HEK293 (cell line): ENCODE data around the gene TBC1D9B.

Experiments used
- CTCF ChIA-PET: fragments of 350-600 bp; formaldehyde crosslinking; extraction: SDS; loops from one replicate; lab custom pipeline; 2021; ENCODE audit warnings: antibody characterized with exemption; lab: Yijun Ruan, JAX
- POLR2A ChIA-PET: fragments of 300-600 bp; formaldehyde crosslinking; extraction: SDS; loops from one replicate; lab custom pipeline; 2020; ENCODE audit warnings: antibody characterized with exemption, inconsistent platforms; lab: Yijun Ruan, JAX
- H3K27ac ChIP-seq: fragments of 200-500 bp; sonication (Bioruptor generic); 2 replicates; pipeline ENCODE4 v1.5.1; 2014; ENCODE audit warnings: low read depth, low read length, control low read depth, inconsistent platforms; ENCODE audit errors: extremely low read depth
- H3K36me3 ChIP-seq, 2 experiments: fragments of 200-500 bp in 1 of 2; sonication (Bioruptor generic) in 1 of 2; 1 replicate in 1 of 2; 2 replicates in 1 of 2; pipeline ENCODE4 v1.5.1; 2014 to 2017; ENCODE audit warnings: inconsistent platforms in 2 of 2, low read length in 2 of 2; ENCODE audit not compliant: control insufficient read depth in 2 of 2, insufficient read depth in 1 of 2
- H3K4me1 ChIP-seq: fragments of 200-500 bp; sonication (Bioruptor generic); 2 replicates; pipeline ENCODE4 v1.5.1; 2014; ENCODE audit warnings: mild to moderate bottlenecking, low read length, inconsistent platforms; ENCODE audit not compliant: control insufficient read depth, insufficient read depth
- H3K4me3 ChIP-seq: 2 replicates; pipeline ENCODE4 v1.5.1; 2011; ENCODE audit warnings: low read depth, mild to moderate bottlenecking, control low read depth, low read length, moderate library complexity
- H3K9me3 ChIP-seq: fragments of 200-500 bp; sonication (Bioruptor generic); 2 replicates; pipeline ENCODE4 v1.5.1; 2014; ENCODE audit warnings: low read depth, low read length, inconsistent platforms; ENCODE audit not compliant: control insufficient read depth, insufficient read depth
- CTCF ChIP-seq: fragments of 450-650 bp; formaldehyde crosslinking; IDR thresholded peaks from 2 replicates; pipeline ENCODE4 v1.5.1; 2016; ENCODE audit warnings: missing biosample characterization, missing genetic modification characterization
- GLI4 ChIP-seq: fragments of 450-650 bp; formaldehyde crosslinking; IDR thresholded peaks from 2 replicates; pipeline ENCODE4 v1.5.1; 2016; ENCODE audit warnings: missing biosample characterization, missing genetic modification characterization
- HOXA7 ChIP-seq: sonication (generic); formaldehyde crosslinking; IDR thresholded peaks from 2 replicates; pipeline ENCODE4 v1.8.1; 2022; ENCODE audit warnings: missing genetic modification reagents, borderline replicate concordance
- HOXC10 ChIP-seq: sonication (generic); formaldehyde crosslinking; IDR thresholded peaks from 2 replicates; pipeline ENCODE4 v1.8.1; 2023; ENCODE audit warnings: mild to moderate bottlenecking, missing genetic modification reagents
- ZBTB20 ChIP-seq: fragments of 450-650 bp; formaldehyde crosslinking; IDR thresholded peaks from 2 replicates; pipeline ENCODE4 v1.5.1; 2016; ENCODE audit warnings: missing biosample characterization, missing genetic modification characterization
- ZBTB48 ChIP-seq: fragments of 450-650 bp; formaldehyde crosslinking; IDR thresholded peaks from 2 replicates; pipeline ENCODE4 v1.5.1; 2016; ENCODE audit warnings: missing biosample characterization, missing genetic modification characterization
- ZNF133 ChIP-seq: fragments of 450-650 bp; formaldehyde crosslinking; IDR thresholded peaks from 2 replicates; pipeline ENCODE4 v1.5.1; 2016; ENCODE audit warnings: missing biosample characterization, missing genetic modification characterization
- ZNF292 ChIP-seq: fragments of 450-650 bp; formaldehyde crosslinking; IDR thresholded peaks from 2 replicates; pipeline ENCODE4 v1.5.1; 2016; ENCODE audit warnings: low read depth, missing biosample characterization, missing genetic modification characterization, borderline replicate concordance
- ZNF510 ChIP-seq: fragments of 450-650 bp; formaldehyde crosslinking; IDR thresholded peaks from 2 replicates; pipeline ENCODE4 v1.5.1; 2018; ENCODE audit warnings: mild to moderate bottlenecking, missing genetic modification characterization, missing biosample characterization; ENCODE audit not compliant: insufficient replicate concordance
- ZNF521 ChIP-seq: fragments of 450-650 bp; formaldehyde crosslinking; IDR thresholded peaks from 2 replicates; pipeline ENCODE4 v1.5.1; 2017; ENCODE audit warnings: missing biosample characterization, mild to moderate bottlenecking, missing genetic modification characterization
- ZNF544 ChIP-seq: fragments of 450-650 bp; formaldehyde crosslinking; IDR thresholded peaks from 2 replicates; pipeline ENCODE4 v1.5.0; 2017; ENCODE audit warnings: missing biosample characterization, missing genetic modification characterization
- ZNF548 ChIP-seq: fragments of 450-650 bp; formaldehyde crosslinking; IDR thresholded peaks from 2 replicates; pipeline ENCODE4 v1.5.1; 2016; ENCODE audit warnings: missing biosample characterization, missing genetic modification characterization
- ZNF610 ChIP-seq: fragments of 450-650 bp; formaldehyde crosslinking; IDR thresholded peaks from 2 replicates; pipeline ENCODE4 v1.5.1; 2016; ENCODE audit warnings: missing biosample characterization, missing genetic modification characterization, borderline replicate concordance
- ZNF692 ChIP-seq: fragments of 450-650 bp; formaldehyde crosslinking; IDR thresholded peaks from 2 replicates; pipeline ENCODE4 v1.5.1; 2016; ENCODE audit warnings: missing biosample characterization, missing genetic modification characterization
- TF ChIP-seq, protein P1 (sequence below): fragments of 450-650 bp; formaldehyde crosslinking; IDR thresholded peaks from 2 replicates; pipeline ENCODE4 v1.5.1; 2017; ENCODE audit warnings: missing biosample characterization, missing genetic modification characterization
- TF ChIP-seq, protein P2 (sequence below): fragments of 450-650 bp; formaldehyde crosslinking; IDR thresholded peaks from 2 replicates; pipeline ENCODE4 v1.5.1; 2016; ENCODE audit warnings: missing biosample characterization, missing genetic modification characterization
- TF ChIP-seq, protein P3 (sequence below): fragments of 450-650 bp; formaldehyde crosslinking; IDR thresholded peaks from 2 replicates; pipeline ENCODE4 v1.5.1; 2016; ENCODE audit warnings: missing biosample characterization, missing genetic modification characterization
- TF ChIP-seq, protein P4 (sequence below): fragments of 450-650 bp; formaldehyde crosslinking; IDR thresholded peaks from 2 replicates; pipeline ENCODE4 v1.5.1; 2016; ENCODE audit warnings: missing biosample characterization, missing genetic modification characterization

Gene TBC1D9B

GRCh38 chr5:179880848-179881590 is 26.7 kb downstream of the TBC1D9B start (continued):
- no peak for TF ChIP-seq CTCF (tag by site-specific recombination)
- no peak for TF ChIP-seq ZNF510
- TF ChIP-seq, protein P1, sequence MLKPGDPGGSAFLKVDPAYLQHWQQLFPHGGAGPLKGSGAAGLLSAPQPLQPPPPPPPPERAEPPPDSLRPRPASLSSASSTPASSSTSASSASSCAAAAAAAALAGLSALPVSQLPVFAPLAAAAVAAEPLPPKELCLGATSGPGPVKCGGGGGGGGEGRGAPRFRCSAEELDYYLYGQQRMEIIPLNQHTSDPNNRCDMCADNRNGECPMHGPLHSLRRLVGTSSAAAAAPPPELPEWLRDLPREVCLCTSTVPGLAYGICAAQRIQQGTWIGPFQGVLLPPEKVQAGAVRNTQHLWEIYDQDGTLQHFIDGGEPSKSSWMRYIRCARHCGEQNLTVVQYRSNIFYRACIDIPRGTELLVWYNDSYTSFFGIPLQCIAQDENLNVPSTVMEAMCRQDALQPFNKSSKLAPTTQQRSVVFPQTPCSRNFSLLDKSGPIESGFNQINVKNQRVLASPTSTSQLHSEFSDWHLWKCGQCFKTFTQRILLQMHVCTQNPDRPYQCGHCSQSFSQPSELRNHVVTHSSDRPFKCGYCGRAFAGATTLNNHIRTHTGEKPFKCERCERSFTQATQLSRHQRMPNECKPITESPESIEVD (tag by site-specific recombination): no peak
- no peak for TF ChIP-seq ZNF521 (tag by site-specific recombination)
- no peak for TF ChIP-seq ZNF692 (tag by site-specific recombination)
- TF ChIP-seq, protein P2, sequence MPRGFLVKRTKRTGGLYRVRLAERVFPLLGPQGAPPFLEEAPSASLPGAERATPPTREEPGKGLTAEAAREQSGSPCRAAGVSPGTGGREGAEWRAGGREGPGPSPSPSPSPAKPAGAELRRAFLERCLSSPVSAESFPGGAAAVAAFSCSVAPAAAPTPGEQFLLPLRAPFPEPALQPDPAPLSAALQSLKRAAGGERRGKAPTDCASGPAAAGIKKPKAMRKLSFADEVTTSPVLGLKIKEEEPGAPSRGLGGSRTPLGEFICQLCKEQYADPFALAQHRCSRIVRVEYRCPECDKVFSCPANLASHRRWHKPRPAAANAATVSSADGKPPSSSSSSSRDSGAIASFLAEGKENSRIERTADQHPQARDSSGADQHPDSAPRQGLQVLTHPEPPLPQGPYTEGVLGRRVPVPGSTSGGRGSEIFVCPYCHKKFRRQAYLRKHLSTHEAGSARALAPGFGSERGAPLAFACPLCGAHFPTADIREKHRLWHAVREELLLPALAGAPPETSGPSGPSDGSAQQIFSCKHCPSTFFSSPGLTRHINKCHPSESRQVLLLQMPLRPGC (tag by site-specific recombination): no peak
- TF ChIP-seq, all 188 proteins: peak for 0

- Histone ChIP-seq H3K4me3 (no peak overlapping the region), H3K9me3 (no peaks in the 10 kb centered on the region; the same call in 1 of the 2 replicates), H3K36me3 (peaks cover 28 to 88% of the 10 kb centered on the region in 2 experiments), H3K4me1 (no peaks in the 10 kb centered on the region), H3K27ac (no peak overlapping the region)
- TF ChIP-seq ZNF133 (tag by site-specific recombination): no peak
- no peak for TF ChIP-seq HOXC10
- no peak for TF ChIP-seq ZNF292
- TF ChIP-seq ZNF610 (tag by site-specific recombination): no peak
- POLR2A ChIA-PET: no interaction called here
- CTCF ChIA-PET: no interaction called here
Observed at GRCh38 chr5:179880066-179880650, 27.5 kb downstream of the TBC1D9B start.

DNA sequence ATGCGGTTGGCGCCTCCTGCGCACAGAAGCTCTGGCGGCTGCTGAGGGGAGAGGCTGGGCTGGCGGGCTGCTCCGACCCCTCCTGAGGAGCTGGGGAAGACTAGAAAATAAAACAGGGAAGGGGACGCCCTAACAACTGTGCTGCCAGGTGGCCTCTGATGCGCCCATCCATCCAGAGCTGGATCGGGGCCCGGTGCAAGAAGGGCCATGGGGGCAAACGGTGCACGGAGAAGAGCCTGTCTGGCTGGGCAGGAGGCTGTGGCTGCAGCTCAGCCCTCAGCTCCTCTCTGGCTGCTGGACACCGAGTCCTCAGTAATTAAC is 28.0 kb downstream of the TBC1D9B start:
- POLR2A ChIA-PET: no interaction called here
- peaks cover 23 to 88% of the 10 kb centered on the region in 2 experiments for H3K36me3 ChIP-seq
- no peaks in the 10 kb centered on the region; the same call in 1 of the 2 replicates for H3K9me3 ChIP-seq
- TF ChIP-seq HOXA7 (CRISPR knock-in tag) (no peak), ZNF544 (tag by site-specific recombination) (no peak), ZNF548 (tag by site-specific recombination) (no peak), ZBTB20 (tag by site-specific recombination) (no peak), ZBTB48 (no peak), GLI4 (tag by site-specific recombination) (no peak)
- TF ChIP-seq, protein P3, sequence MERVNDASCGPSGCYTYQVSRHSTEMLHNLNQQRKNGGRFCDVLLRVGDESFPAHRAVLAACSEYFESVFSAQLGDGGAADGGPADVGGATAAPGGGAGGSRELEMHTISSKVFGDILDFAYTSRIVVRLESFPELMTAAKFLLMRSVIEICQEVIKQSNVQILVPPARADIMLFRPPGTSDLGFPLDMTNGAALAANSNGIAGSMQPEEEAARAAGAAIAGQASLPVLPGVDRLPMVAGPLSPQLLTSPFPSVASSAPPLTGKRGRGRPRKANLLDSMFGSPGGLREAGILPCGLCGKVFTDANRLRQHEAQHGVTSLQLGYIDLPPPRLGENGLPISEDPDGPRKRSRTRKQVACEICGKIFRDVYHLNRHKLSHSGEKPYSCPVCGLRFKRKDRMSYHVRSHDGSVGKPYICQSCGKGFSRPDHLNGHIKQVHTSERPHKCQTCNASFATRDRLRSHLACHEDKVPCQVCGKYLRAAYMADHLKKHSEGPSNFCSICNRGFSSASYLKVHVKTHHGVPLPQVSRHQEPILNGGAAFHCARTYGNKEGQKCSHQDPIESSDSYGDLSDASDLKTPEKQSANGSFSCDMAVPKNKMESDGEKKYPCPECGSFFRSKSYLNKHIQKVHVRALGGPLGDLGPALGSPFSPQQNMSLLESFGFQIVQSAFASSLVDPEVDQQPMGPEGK: no peak
- TF ChIP-seq, protein P4, sequence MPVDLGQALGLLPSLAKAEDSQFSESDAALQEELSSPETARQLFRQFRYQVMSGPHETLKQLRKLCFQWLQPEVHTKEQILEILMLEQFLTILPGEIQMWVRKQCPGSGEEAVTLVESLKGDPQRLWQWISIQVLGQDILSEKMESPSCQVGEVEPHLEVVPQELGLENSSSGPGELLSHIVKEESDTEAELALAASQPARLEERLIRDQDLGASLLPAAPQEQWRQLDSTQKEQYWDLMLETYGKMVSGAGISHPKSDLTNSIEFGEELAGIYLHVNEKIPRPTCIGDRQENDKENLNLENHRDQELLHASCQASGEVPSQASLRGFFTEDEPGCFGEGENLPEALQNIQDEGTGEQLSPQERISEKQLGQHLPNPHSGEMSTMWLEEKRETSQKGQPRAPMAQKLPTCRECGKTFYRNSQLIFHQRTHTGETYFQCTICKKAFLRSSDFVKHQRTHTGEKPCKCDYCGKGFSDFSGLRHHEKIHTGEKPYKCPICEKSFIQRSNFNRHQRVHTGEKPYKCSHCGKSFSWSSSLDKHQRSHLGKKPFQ (tag by site-specific recombination): no peak
- TF ChIP-seq, all 188 proteins: peak for 0
- no peak overlapping the region for H3K27ac ChIP-seq
- CTCF ChIA-PET: no interaction called here
- H3K4me1 ChIP-seq: no peaks in the 10 kb centered on the region
- H3K4me3 ChIP-seq: no peak overlapping the region
